Dendritic cell treated with granulocyte-macrophage colony-stimulating factor and Interleukin-4, amounts not matched to agents 40 ng/mL and 50 ng/mL, for 4 days (primary cell): ENCODE measurements around the gene HDAC9.

Source experiments
- H3K27ac Mint-ChIP-seq: one replicate; pipeline ENCODE4 v1.8.0; 2022; ENCODE audit warnings: mild to moderate bottlenecking, mixed read lengths
- H3K27me3 Mint-ChIP-seq: one replicate; pipeline ENCODE4 v1.8.0; 2022; ENCODE audit warnings: mild to moderate bottlenecking, mixed read lengths
- H3K36me3 Mint-ChIP-seq: one replicate; pipeline ENCODE4 v1.8.0; 2022; ENCODE audit warnings: low read depth, mixed read lengths
- H3K4me1 Mint-ChIP-seq: one replicate; pipeline ENCODE4 v1.8.0; 2022; ENCODE audit warnings: low read depth, mixed read lengths
- H3K4me3 Mint-ChIP-seq: one replicate; pipeline ENCODE4 v1.8.0; 2022; ENCODE audit warnings: mild to moderate bottlenecking, moderate library complexity, mixed read lengths
- H3K9me3 Mint-ChIP-seq: one replicate; pipeline ENCODE4 v1.8.0; 2022; ENCODE audit warnings: mixed read lengths
- intact Hi-C: fragments of 100-400 bp; cut with micrococcal nuclease; formaldehyde crosslinking; loops from one replicate; pipeline ENCODE4 v1.15.0; 2022

The HDAC9 gene

DNA sequence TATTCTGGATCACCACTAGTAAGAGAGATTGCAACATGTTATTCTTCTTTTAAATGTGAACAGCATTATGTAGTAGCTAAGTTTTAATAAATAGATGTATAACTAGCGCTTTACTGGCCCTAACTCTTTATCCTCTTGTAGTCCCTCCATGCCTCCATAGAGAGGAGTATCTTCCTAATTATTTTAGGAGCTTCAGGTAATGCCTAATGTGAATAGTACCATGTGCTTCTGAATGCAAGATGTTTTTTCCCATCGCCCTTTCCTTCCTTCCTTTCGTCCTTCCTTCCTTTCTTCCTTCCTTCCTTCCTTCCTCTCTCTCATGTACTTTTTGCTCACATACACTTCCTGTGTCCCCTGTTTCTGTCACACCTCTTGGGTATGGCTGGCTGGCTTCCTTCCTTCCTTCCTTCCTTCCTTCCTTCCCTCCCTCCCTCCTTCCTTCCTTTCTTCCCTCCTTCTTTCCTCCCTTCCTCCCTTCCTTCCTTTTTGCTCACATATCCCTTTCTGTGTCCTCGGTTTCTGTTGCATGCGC, 290.7 kb downstream of the HDAC9 start:
- Mint-ChIP-seq H3K36me3 (no peaks in the 10 kb centered on the region), H3K27ac (no peak overlapping the region), H3K4me1 (no peaks in the 10 kb centered on the region), H3K9me3 (peaks cover 29% of the 10 kb centered on the region), H3K27me3 (no peaks in the 10 kb centered on the region), H3K4me3 (no peak overlapping the region)
- intact Hi-C loops = no loop called here

DNA sequence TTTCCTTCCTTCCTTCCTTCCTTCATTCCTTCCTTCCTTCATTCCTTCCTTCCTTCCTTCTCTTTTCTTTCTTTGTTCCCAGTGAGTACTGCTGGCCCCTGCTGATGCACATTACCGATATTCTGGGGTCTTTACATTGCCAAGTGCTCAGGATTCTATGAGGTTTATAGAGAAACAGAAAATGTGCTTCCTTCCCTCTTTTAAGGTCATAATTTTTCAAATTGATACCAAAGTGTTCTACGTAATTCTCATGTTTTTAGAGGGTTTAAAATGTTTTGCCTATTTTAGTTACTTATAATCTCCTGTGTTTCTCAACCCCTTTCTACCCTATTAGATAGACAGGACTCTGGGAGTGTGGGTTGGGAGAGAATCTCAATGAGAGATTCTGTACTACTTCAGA, 291.2 kb downstream of the HDAC9 start:
- H3K4me3 Mint-ChIP-seq = no peak overlapping the region
- H3K4me1 Mint-ChIP-seq = no peaks in the 10 kb centered on the region
- peaks cover 29% of the 10 kb centered on the region for H3K9me3 Mint-ChIP-seq
- no peaks in the 10 kb centered on the region for H3K27me3 Mint-ChIP-seq
- no peak overlapping the region for H3K27ac Mint-ChIP-seq
- H3K36me3 Mint-ChIP-seq = no peaks in the 10 kb centered on the region
- intact Hi-C loops = no loop called here

DNA sequence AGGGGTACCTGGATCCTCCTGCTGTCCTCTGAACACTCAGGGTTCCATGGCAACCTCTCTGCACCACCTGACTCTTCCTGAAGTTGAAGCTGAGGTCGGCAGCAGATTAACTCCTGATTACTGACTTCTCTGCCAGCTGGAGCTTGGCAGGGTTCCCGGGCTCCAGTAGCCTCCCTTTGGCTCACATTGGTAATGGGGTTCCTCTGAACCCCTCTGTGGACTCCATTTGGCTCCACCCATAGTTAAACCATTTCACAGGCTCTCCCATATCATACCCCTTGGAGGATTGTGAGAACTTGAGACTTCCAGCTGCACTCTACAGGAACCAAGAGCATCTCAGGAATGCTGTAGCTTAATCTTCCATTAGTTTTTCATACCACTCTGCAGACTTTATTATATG, 292.5 kb downstream of the HDAC9 start:
- Mint-ChIP-seq H3K4me3 (no peak overlapping the region), H3K27ac (no peak overlapping the region), H3K36me3 (no peaks in the 10 kb centered on the region), H3K27me3 (no peaks in the 10 kb centered on the region), H3K4me1 (no peaks in the 10 kb centered on the region), H3K9me3 (peaks cover 29% of the 10 kb centered on the region)
- intact Hi-C loops = no loop called here

DNA sequence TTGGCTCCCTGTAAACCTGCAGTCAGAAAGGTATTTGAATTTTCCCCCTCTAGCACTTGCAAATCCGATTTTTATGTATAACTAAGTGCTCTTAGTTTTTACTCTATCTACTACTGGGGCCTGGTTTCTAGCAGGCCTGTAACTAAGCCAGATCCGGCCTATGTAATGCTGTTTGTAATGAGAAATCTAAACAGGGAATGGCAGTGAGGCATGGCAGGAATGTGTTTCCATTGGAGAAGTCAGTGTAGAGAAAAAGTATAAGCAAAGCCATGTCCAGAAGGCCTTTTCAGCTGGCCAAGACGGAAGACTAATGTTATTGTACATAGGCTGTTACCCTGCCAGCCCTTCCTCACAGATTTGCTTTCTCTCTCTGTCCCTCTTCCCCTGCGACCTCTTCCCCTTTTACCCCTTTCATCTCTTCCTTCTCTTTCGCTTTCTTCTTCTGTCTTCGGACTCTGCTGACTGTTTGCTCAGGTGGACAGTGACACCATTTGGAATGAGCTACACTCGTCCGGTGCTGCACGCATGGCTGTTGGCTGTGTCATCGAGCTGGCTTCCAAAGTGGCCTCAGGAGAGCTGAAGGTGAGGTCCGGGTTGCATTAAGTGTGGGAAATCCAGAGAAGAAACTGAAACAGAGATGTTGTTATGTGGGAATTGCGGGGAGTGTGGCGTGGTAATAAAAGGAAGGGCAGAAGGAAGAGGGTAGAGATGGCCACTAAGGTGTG, 297.5 kb downstream of the HDAC9 start:
- Mint-ChIP-seq H3K4me1 (no peaks in the 10 kb centered on the region), H3K36me3 (no peaks in the 10 kb centered on the region), H3K27me3 (no peaks in the 10 kb centered on the region), H3K27ac (no peak overlapping the region), H3K4me3 (no peak overlapping the region), H3K9me3 (peaks cover 12% of the 10 kb centered on the region)
- intact Hi-C loops = no loop called here

DNA sequence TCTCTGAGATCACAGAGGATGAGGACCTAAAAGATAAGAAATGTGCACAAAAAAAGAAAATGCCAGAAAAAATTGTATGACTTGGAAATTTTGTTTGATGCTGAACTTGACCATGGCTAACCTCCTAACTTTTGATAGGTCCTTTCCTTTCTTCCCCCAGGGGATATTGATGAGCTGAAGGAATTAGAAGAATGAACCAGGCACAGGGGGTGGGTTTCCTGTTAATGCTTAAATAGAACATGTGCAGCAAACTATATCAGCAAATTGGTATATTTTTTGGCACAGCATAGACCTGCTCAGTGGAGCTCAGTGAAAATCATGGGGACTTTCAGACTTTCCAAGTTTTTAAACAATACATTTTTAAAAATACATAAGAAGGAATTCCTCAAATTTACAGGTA, 300.7 kb downstream of the HDAC9 start:
- H3K9me3 Mint-ChIP-seq = no peaks in the 10 kb centered on the region
- H3K4me3 Mint-ChIP-seq = no peak overlapping the region
- H3K27ac Mint-ChIP-seq = no peak overlapping the region
- H3K4me1 Mint-ChIP-seq = no peaks in the 10 kb centered on the region
- H3K36me3 Mint-ChIP-seq = no peaks in the 10 kb centered on the region
- intact Hi-C loops = no loop called here
- no peaks in the 10 kb centered on the region for H3K27me3 Mint-ChIP-seq

DNA sequence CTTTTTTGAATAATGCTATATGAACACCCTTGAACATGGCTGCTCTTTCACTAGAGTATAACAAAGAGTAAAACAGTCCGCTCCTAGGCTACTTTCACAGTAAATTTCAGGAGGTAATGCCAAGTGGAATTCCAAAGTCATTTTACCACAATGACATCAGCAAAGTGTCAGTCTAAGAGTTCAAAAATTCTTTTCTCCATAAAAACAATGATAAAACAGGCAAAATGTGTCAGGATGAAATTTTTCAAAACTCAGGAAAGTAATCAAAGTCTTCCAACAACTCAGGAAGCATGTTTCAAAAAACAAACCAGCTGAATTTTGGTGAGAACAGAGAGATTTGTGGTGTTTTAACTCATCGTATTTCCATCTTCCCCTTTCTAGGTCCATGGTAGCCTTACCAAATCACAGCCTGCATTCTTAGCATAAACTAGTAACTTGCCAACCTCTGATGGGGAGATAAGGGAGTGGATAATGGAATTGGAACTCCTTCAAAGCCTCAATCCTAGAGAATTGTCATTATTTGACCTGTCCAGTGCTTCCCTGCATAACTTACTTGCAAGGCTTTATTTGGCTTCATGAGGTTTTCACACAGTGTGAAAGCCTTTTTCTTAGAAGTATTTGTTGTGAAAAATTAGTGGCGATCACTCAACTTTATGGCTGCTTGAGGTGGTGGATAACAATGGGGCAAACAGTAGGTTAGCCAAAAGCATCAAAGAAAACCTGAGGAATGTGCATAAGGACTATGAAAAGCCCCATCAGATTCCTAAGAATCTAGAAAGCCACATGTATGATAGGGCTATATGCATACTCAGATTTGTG, 302.7 kb downstream of the HDAC9 start:
- H3K36me3 Mint-ChIP-seq = no peaks in the 10 kb centered on the region
- no peak overlapping the region for H3K4me3 Mint-ChIP-seq
- no peaks in the 10 kb centered on the region for H3K4me1 Mint-ChIP-seq
- no peaks in the 10 kb centered on the region for H3K9me3 Mint-ChIP-seq
- H3K27me3 Mint-ChIP-seq = no peaks in the 10 kb centered on the region
- intact Hi-C loops = no loop called here
- H3K27ac Mint-ChIP-seq = no peak overlapping the region

DNA sequence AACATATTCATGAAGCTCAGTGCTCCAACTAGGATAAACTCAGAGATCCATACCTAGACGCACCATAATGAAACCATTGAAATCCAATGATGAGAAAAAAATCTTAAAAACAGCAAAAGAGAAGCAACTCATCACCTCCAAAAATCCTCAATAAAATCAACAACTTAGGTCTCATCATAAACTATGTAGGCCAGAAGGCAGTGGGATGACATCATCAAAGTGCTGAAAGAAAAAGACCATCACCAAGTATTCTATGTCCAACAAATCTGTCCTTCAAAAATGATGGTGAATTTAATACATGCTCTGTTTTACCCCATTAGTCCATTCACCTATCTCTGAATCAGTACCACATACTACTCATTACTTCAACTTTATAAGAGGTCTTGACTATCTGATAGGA, 304.4 kb downstream of the HDAC9 start:
- no peak overlapping the region for H3K4me3 Mint-ChIP-seq
- H3K27me3 Mint-ChIP-seq = no peaks in the 10 kb centered on the region
- H3K27ac Mint-ChIP-seq = no peak overlapping the region
- H3K4me1 Mint-ChIP-seq = no peaks in the 10 kb centered on the region
- intact Hi-C loops = no loop called here
- H3K36me3 Mint-ChIP-seq = no peaks in the 10 kb centered on the region
- peaks cover 2% of the 10 kb centered on the region for H3K9me3 Mint-ChIP-seq

DNA sequence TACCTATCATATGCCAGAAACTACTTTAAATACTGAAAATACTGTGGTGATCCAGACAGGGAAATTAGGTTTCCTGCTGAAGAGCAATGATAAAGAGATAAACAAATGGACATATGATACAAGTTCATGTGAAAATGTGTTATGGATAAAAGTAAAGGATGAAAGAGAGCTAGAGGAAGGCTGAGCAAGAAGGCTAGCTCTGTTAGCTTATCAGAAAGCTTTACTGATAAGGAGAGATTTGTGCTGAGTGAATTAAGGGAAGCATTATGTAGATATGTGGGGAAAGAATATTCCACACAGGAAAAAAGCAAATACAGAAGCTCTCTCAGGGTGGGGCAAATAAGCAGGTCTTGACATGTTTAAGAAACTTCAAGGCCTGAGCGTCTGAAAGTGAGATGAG, 308.4 kb downstream of the HDAC9 start:
- intact Hi-C loops = no loop called here
- Mint-ChIP-seq H3K27ac (no peak overlapping the region), H3K27me3 (no peaks in the 10 kb centered on the region), H3K4me3 (no peak overlapping the region), H3K4me1 (no peaks in the 10 kb centered on the region), H3K9me3 (peaks cover 24% of the 10 kb centered on the region), H3K36me3 (no peaks in the 10 kb centered on the region)

DNA sequence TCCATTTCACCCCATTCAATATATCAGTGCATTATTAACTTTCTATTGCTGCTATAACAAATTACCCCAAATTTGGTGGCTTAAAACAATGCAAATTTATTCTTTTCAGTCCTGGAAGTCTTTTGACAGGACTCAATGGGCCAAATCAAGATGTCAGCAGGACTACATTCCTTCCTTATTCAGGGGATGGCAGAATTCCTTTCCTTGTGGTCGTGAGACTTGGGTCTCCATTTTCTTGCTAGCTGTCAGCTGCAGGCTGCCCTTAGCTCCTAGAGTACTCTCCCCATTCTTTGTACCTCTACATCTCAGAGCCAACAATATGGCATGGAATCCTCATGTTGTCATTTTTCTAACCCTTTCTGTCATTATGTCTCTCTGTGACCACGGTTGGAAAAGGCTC, 310.6 kb downstream of the HDAC9 start:
- Mint-ChIP-seq H3K36me3 (no peaks in the 10 kb centered on the region), H3K4me3 (no peak overlapping the region), H3K27ac (no peak overlapping the region), H3K27me3 (no peaks in the 10 kb centered on the region), H3K9me3 (peaks cover 26% of the 10 kb centered on the region), H3K4me1 (no peaks in the 10 kb centered on the region)
- intact Hi-C loops = no loop called here

DNA sequence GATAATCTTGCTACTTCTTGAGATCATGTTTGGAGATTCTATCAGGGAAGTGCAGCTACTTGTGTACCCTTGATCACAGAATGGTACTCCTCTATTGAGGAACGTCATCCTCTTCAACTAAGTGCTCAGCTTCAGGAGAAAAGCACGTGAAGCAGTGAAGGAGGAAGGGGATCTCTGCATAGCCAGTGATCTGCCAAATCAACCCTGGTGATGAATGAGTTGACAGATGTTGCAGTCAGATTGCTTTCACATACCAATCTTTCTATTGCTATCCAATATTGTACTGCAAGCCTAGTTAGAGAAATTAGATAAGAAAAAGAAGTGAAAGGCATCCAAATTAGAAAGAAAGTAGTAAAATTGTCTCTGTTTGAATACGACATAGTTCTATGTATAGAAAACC, 312.5 kb downstream of the HDAC9 start:
- H3K27me3 Mint-ChIP-seq = no peaks in the 10 kb centered on the region
- intact Hi-C loops = no loop called here
- H3K36me3 Mint-ChIP-seq = no peaks in the 10 kb centered on the region
- H3K4me1 Mint-ChIP-seq = no peaks in the 10 kb centered on the region
- no peak overlapping the region for H3K27ac Mint-ChIP-seq
- peaks cover 34% of the 10 kb centered on the region for H3K9me3 Mint-ChIP-seq
- no peak overlapping the region for H3K4me3 Mint-ChIP-seq

DNA sequence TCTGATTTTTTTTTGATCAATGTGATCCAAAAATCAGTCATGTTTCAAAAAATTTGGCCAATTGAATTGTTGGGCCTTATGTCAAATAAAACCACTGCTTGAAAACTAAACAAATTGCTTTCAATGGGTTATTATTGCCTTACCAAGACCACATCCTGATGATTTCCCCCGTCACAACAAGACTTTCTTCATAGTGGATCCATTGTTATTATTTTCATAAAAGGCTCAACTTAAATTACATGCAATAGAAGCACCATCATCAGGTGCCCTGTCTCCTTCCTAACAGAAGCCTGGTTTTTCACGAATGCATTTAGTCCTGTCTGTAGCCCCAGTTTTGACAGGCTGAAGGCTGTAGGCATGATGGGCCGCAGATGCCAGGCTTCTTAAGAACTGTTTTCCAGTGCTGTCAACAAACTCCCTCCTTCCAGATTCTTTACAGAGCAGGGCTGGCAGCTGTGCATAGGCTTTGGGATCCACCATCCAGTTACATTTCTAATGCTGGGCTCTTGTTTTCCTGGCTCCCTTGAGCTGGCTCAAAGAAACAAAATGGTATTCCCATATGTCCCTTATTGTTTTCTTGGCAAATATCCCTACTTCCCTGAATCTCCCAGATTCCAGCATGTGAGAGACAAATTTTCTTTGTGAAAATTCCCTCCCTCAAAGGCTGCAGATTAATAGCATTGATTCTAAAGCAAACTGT, 319.9 kb downstream of the HDAC9 start:
- H3K4me1 Mint-ChIP-seq = no peaks in the 10 kb centered on the region
- intact Hi-C loops = no loop called here
- no peaks in the 10 kb centered on the region for H3K36me3 Mint-ChIP-seq
- H3K27me3 Mint-ChIP-seq = no peaks in the 10 kb centered on the region
- H3K9me3 Mint-ChIP-seq = peaks cover 15% of the 10 kb centered on the region
- H3K27ac Mint-ChIP-seq = no peak overlapping the region
- no peak overlapping the region for H3K4me3 Mint-ChIP-seq

DNA sequence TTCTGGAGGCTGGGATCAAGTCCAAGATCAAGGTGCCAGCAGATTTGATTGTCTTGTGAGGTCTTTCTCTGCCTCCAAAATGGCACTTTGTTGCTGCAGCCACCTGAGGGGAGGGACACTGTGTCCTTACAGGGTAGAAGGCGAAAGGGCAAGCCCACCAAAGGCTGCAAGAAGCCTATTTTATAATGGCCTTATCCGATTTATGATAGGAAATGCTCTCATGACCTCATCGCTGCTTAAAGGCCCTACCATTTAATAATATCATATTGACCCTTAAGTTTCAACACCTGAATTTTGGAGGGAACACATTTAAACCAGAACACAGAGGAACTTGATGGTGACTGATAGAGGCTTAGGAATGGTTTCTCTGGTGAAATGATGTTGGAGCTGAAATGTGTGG, 325.4 kb downstream of the HDAC9 start:
- Mint-ChIP-seq H3K9me3 (no peaks in the 10 kb centered on the region), H3K36me3 (no peaks in the 10 kb centered on the region), H3K4me3 (no peak overlapping the region), H3K27me3 (no peaks in the 10 kb centered on the region), H3K27ac (no peak overlapping the region), H3K4me1 (no peaks in the 10 kb centered on the region)
- intact Hi-C loops = no loop called here

DNA sequence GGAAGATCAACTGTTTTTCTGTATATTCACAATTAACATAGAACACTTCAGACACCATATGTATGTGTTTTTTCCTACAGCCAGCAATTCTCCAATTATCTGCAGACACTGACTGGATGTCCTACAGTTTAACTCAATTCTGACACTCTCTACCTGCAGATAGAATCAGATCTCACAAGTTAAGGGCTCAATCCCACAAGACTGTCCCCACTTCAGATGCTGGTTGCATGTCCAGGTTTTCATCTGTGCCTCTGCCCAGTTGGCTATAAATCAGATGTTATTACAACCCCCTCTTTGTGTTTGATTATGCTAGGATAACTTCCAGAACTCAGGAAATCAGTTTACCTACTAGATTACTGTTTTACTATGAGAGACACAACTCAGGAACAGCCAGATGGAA, 326.0 kb downstream of the HDAC9 start:
- intact Hi-C loops = no loop called here
- Mint-ChIP-seq H3K27me3 (no peaks in the 10 kb centered on the region), H3K4me1 (no peaks in the 10 kb centered on the region), H3K9me3 (no peaks in the 10 kb centered on the region), H3K27ac (no peak overlapping the region), H3K36me3 (no peaks in the 10 kb centered on the region), H3K4me3 (no peak overlapping the region)

DNA sequence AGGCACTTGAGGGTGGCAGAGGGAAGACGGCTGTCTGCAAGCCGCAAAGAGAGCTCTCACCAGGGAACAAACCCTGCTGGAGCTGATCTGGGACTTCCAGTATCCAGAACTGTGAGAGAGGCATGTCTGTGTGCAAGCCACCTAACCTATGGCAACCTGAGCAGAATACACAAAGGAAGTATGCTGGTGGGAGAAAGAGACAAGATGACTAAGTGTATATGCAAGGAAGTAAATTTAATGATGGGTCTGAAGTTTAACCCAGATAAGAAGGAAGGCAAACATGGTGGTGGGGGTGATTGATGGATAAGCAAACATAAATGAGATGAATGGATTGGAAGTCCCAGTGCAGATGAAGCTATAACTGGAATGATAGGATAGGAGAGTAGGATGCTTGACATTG, 328.6 kb downstream of the HDAC9 start:
- intact Hi-C loops = no loop called here
- Mint-ChIP-seq H3K4me1 (no peaks in the 10 kb centered on the region), H3K27me3 (no peaks in the 10 kb centered on the region), H3K9me3 (no peaks in the 10 kb centered on the region), H3K4me3 (no peak overlapping the region), H3K27ac (no peak overlapping the region), H3K36me3 (no peaks in the 10 kb centered on the region)
